ENCODE data around the gene SERPINA9.
"Not testable (repeated sequence)": the region's sequence is repeated elsewhere in the genome, so short reads cannot be mapped to it uniquely, and the experiment has no call there.

The SERPINA9 gene, protein sequence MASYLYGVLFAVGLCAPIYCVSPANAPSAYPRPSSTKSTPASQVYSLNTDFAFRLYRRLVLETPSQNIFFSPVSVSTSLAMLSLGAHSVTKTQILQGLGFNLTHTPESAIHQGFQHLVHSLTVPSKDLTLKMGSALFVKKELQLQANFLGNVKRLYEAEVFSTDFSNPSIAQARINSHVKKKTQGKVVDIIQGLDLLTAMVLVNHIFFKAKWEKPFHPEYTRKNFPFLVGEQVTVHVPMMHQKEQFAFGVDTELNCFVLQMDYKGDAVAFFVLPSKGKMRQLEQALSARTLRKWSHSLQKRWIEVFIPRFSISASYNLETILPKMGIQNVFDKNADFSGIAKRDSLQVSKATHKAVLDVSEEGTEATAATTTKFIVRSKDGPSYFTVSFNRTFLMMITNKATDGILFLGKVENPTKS

DNA sequence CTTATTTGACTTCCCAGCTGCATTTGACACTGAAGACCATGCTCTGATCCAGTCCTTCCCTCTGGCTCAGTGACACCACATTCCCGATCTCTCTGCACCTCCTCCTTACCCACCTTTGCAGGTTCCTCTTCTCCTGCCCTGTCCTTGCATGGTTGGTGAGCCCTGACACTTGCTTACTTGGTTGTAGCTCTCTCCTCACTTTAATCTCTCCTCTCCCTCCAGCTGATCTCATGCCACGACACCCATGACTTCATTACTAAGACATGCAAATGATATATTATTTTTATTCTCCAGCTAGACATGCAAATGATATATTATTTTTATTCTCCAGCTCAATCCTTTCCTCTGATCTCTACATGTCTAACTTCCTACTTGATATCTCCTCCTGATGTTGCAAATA, at the start of gene SERPINA9:
SERPINA9 (minus strand) TSS at position 175 of the 400 bp plus-strand sequence. CDS start 6,357 bp downstream, outside the sequence.
- DNase-seq: no peak

DNA sequence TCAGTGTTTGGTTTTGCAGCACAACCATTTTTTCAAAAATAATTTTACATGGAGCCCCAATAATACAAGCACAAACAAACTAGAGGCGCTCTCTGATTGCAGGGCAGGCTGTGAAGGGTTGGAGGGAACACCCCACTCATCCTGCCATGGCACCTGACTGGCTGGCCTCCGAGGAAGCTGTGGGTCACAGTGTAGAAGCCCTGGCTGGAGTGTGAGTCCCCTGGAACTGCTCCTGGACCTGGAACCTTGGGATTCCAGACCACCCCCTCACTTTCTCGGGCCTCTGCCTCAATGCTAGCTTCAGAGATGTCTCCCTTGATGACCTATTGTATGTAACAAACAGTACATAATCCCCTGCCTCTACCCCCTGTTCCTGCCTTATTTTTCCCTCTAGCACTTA, 48.1 kb upstream of the SERPINA9 start:
- DNase-seq: no peak

DNA sequence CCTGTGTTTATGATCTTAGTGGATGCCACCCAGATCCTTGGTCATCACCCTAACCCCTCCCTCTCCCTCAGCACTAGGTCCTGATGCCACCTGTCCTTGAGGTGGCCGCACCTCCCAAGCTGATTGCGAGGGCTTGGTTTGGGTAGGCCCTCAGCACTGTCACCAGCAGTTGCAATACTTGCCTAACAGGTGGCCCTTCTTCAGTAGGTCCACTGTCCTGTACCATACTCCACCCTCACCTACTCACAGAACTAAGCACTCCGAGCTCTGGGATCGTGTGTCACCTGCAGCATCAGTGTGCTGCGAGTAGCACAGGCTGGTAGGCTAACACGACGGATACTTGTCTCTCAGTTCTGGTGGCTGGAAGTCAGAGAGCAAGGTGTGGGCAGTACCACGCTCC, 47.3 kb upstream of the SERPINA9 start:
- no peak for DNase-seq

DNA sequence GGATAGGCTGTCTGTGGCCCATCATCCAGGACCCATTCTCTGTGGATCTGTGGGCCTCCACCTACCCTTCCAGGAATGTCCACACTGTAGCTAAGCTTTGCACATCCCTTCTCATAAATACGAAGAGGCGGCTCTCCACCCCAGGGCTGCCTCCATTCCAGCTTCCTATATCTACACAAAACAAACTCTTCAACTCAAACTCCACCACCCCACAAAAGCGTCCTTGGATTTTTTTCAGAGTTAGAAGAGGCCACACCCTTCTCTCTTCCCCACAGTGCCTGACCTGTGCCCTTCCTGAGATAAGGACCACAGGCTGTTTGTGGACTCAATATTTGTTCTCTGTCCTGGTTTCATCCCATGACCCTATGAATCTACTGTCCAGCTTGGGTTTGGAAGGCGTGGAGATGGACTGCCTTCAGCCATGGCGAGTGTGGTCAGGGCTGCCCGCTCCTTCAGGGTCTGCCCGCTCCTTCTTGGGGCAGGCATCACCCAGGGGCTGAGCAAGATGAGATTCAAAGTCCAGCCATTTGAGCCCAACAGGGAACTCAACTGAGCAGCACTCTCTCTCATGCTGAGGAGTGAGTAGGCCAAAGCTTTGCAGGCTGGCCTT, 46.2 kb upstream of the SERPINA9 start:
- DNase-seq: no peak

DNA sequence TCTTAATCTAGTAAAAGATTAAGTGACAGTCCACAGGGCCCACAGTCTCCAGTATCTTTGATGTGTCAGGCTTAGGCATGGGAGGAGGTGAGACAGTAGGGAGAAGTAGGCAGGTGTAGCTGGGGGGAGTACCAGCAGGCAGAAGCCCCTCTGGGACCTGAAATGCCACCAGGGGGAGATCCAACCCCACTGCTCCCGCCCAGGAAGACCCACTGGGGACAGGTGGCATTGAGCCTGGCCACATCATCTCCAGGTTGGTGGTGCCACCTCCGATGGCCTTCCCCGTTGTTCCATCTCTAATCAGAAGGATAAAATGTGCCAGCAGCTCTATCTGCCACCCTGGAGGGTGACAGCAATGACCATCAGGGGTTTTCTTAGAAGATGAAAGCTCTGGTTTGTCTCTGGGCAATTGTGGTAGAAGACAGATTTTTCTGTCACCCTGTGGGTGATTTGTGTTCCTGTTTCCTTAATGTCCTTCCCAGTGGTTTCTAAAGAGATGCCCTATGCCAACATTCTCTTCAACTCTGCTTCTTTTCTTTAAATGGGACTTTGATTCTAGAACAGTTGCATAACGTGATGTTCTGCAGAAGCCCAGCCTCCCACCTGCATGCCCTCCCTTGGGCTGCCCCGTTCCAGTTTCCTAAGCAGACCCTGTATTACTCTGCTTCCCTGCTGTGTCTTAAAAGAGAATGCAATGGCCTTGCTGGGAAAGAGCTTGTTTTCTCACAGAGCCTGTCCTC, 45.5 kb upstream of the SERPINA9 start:
- no peak for DNase-seq

DNA sequence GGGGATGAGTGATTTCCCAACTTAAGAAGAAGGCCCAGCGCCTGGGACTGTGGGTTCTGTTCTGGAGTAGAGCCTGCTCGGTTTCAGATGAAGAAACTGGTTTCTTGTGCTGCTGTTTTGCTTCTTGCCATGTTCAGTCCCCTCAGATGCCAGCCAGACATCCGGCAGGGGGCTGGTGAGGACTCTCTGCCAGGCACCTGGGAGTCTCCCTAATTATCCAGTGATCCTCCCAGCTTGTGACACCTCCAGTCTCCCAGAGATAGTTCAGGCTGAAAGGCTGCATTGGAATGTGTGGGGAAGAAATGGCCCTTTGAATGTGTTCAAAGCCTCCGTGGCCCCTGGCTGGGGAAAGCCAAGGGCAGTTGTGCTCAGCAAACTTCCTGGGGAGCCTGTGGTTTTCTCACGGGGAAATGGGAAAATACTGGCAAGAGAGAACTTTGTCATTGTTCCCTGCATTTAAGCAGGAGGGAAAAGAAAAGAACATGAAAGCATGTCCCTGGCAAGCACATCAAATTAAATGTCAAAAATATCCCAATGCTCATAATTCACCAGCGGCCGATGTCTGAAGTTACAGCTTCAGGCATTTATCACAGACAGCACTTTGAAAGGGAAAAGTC, 41.8 kb upstream of the SERPINA9 start:
- no peak for DNase-seq

DNA sequence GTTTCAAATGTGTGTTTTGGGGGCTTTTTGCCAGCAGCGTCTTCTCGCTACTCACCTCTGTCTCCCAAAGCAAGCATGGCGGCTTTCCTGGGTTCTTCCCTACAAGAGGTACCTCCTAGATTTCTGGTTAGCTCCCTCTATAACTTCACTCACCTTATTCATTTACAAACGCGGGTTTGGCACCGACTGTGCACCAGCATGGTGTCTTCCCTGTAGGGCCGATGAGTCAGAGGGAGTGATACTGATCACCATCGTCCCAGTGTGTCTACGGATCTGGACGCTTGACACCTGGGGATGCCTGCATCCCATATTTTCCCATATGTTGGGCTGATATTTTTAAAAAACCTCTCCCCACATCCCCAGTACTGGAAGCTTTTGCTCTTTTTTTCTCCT, 41.2 kb upstream of the SERPINA9 start:
- no peak for DNase-seq

DNA sequence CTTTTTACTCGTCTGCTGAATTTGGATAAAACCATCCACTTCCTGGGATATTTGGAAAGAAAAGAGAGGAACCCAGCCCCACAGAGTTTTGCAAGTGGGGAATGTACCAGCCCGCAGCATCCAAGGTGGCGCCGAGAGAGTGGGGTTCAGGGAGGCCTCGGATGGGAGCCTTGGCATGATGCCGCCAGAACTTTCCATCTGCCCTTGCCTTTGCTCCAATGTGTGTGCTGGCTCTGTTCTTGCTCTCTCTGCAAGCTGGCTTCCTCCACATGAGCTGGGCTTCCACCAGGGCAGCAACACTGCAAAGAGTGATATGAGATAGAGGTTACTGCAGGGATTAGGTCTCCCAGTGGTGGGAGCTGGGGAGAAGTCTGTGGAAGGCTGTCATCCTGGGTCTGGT, 39.9 kb upstream of the SERPINA9 start:
- no peak for DNase-seq

DNA sequence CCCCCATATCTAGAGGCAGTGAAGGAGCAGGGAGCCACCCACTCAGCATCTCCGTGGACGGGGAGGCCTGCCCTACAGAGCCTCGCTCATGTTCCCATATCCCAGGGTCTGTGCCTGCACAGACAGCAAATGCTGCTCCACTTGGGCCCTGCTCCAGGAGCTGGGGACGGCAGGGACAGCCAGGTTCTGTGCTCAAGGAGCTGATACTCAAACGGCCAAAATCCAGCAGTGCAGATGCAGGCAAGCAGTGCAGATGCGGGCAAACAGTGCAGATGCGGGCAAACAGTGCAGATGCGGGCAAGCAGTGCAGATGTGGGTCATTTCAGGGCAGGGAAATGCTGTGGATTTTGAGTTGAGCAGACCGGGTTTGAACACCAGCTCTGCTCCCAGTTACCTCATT, 39.4 kb upstream of the SERPINA9 start:
- no peak for DNase-seq

DNA sequence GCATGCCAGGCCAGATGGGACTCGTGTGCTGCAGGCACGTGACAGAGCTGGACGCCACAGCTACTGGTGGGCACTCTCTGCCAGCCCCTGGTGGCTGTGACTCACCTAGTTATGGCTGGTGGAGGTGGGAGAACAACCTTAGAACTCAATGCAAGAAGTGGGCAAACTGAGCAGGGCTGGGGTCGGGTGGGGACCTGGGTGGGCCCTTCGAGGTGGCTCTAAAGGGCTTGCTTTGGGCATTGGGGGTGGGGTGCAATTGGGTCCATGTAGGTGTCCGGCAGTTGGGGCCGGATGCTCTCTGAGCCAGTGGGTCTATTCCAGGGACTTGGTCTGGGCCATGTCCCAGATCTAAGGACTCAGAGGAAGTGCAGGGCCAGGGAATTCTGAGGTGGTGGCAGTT, 38.4 kb upstream of the SERPINA9 start:
- no peak for DNase-seq

DNA sequence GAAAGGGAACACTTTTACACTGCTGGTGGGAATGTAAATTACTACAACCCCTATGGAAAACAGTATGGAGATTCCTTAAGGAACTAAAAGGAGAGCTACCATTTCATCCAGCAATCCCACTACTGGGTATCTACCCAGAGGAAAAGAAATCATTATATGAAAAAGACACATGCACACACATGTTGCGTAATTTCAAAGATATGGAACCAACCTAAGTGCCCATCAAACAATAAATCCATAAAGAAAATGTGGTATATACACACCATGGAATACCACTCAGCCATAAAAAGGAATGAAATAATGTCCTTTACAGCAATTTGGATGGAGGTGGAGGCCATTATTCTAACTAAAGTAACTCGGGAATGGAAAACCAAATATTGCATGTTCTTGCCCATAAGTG, 34.5 kb upstream of the SERPINA9 start:
- DNase-seq: not testable (repeated sequence)

DNA sequence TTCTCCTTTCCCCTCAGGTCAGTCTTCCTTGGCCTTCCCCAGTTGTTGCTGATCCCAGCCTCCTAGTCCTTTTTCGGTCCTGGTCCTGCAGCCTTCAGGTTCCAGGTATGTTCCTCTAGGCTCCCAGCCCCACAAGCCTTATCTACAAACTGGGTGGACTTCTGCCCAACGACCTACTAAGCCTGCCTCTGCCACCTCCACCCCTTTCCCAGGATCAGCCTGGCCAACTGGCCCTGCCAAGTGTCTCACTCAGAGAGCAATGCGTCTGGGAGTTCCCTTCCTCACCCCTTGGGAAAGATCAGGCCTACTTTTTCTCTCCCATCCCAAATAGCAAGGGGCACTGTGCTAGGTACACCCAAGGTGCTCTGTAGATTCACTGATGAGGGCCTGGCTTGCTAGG, 33.4 kb upstream of the SERPINA9 start, which contains the start of gene SERPINA12:
SERPINA12 (minus strand) TSS at position 114 of the 400 bp plus-strand sequence. CDS start 11,072 bp downstream, outside the sequence.
- no peak for DNase-seq

DNA sequence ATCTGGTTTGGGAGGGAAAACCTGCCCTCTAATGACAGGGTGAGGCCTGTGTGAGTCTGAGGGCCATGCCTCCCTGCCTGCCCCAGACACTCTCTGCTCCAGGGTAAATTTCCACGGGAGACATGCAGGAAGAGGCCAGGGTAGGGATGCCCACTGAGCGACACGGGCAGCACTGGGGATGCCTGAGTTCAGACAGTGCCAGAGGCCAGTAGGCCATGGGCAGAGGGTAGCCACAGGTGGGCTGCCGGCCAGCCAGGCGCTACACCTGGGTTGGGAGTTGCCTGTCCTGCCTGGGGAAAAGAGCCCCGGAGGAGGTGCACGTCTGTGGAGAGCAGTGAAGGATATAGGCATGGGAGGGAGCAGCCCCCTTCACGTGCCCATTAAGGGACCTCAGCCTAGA, 29.6 kb upstream of the SERPINA9 start:
- no peak for DNase-seq

DNA sequence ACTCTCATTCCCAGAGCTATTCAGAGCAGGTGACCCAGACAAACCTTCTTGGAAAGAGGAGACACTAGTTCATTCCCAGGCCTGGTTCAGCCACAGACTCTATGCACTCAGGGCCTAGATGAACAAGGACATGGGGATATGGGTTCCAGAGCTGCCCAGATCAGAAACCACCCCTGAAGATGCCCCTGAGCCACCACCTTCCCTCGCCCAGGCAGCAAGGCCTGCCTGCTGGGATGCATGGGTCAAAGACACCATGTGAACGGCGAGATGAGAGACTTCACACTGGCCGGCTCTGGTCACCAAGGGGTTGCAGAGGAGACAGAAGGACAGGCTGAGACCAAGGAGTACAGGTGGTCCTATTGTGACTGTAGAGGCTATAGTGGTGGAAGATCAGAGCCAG, 29.2 kb upstream of the SERPINA9 start:
- no peak for DNase-seq

DNA sequence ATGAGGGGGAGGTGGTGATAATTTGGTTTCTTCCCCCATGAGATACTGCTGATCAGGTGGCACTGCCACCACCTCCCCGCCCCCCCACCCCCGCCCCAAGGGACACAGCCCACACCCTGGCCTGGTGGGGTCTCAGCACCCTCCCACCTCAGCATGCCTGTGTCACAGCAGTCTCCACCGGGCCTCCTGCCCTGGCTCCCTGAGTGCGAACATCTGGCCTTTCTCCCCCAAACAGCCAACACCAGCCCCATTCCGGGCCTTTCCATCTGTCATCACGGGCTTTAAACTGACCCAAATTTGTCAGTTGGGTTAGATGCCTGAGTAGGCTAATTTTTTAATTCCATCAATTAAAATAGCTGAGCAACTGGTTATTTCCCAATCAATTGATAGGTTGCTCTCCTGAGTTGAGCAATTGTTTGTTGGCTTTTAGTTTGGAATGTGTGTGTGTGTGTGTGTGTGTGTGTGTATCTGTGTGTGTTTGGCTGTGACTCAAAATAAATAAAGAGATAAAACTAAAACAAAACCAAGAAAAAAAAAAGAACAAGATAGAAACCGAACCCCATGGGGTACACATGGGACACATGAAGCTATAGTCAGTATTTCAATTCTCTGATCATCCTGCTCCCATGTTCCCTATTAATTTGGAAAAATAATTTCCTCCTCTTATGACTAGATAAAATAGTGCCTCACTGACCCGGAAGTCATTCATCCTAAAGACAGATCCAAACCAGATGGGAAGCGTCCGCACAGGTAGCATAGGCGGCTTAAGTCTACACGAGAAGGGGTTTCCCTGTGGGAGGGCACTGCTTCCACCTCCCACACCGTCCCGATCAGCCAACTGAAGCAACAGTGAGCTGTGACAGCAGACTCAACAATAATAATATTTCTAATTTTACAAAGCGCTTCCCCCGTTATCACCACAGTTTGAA, 25.9 kb upstream of the SERPINA9 start:
- no peak for DNase-seq

DNA sequence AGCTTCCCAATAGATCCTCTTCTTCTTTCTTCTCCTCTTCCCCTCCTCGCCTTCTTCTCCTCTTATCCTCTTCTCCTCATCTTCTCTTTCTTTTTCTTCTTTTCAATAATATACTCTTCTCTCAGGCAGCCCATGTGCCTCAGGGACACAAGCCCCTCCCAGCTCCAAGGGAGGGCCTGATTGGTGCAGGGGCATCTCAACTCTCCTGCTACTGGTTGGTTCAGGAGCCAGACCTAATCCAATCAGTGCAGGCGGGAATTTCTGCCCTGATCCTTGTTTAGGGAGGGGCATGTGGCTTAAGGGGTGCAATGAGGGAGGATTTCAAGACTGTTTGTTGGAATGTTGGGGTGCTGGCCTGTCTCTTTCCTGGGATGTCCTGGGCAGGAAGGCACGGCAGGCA, 24.3 kb upstream of the SERPINA9 start:
- no peak for DNase-seq

DNA sequence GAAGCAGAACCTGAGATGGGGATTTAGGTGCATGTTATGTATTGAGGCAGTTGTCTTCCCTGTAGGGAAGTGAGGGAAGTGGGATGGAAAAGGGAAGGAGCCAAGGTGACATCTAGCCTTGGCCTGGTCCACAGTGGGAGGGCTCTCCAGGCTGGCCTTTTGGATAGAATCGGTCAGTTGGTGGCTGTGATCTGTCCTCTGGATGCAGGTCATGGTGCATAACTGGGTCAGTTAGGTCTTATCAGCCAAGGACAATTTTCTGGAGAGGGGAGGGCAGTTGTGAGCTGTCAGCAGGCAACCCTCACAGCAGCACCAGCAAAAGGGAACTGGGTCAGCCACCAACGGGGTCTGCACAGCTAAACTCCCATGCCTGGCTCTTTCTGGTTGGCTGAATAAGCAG, 23.7 kb upstream of the SERPINA9 start:
- DNase-seq: no peak

DNA sequence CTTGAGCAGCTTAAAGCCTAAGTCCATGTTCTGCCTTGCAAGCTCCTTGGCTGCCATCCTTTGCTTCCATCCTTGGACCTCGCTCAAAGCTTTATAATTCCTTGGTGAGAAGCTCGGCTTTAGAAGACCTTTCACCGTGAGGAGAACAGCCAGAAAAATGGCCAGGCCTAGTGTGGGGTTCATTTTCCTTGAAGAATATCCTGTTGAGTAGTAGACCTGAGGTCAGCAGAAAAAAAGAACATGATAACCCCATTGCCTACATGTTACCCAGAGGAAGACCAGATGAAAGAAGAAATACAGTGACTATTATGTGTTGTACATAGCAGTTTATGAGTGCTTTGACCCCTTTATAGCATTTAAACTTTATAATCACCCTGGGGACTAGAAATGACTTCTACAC, 22.2 kb upstream of the SERPINA9 start:
- DNase-seq: no peak

DNA sequence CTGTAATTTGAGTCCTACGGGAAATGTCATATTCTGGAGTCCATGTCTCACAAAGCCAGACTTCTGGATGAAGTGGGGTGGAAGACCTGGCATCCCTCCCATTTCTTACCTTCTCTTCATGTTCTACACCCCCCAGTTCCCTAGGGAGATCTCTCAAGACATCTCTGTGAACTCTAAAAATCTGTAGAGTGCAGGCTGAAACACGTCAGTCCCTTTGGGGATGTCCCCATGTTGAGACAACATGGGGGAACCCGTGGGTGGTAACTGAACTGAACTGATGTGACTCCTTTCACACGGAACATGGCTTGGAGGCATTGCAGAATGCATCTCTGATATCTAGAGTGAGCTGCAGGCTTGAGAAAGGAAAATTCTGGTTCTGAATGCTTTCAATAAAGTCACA, 18.1 kb upstream of the SERPINA9 start:
- DNase-seq: no peak

DNA sequence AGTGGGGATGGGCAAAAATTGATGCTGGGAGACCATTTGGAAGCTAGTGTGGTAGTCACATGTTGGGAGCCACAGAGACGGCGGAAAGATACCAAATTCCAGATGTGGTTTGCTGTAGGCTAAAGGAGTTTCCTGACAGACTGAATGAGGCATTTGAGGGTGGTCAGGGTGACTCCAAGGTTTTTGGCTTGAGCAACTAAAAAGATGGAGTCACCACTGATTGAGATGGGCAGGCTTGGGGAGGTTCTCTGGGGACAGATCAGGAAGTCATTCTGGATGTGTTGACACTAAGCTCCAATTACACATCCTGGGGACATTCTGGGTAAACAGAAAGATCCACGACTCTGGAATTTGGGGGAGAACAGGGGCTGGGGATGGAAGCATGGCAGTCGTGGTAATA, 15.5 kb upstream of the SERPINA9 start:
- DNase-seq: no peak

DNA sequence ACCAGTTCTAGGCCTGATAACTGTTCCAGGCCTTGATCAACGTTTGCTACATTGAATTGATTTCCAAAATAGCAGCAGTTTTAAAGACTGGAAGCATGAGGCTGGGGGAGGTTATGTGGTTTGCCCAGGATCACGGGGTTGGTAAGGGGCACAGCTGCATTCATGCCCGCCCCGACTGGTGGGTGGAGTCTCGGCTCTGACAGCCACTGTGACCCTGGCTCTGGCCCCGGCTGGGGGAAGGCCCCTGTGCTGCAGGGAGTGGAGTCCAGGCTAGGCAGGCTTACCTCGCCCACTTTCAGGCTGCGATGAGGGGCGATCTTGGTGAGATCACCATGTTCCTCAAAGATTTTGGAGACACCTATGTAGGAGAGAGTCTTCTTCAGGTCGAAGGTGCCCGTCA, 13.3 kb upstream of the SERPINA9 start:
- DNase-seq: no peak

DNA sequence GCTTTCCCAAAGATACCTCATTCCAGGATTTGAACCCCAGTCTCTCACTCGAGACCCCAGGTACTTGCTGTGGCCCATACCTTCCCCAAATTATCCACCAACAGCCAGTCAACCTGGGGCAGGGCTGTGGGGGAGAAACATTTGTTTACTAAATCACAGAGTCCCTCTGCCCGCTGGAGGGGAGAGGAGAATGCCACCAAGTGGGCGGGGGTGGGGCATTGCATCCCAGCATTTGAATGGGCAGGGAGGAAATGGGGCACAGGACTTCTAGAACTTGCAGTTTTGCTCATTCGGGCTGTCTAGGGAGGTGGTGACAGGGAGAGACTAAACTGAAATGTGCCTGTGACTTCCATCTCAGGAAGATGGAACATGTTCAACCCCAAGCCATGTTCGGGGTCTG, 10.9 kb upstream of the SERPINA9 start:
- no peak for DNase-seq
